ENCODE measurements around the gene POU5F1. TPM values are rescaled to one million over a fixed set of nuclear protein-coding genes. Genes with fewer than 3 reads are reported as not detected.
"Not testable (repeated sequence)": the region's sequence is repeated elsewhere in the genome, so short reads cannot be mapped to it uniquely, and the experiment has no call there.

Gene POU5F1
- total and polyA plus RNA-seq, 2 donors from 2014 or later = 7.9 to 19.9 TPM

DNA sequence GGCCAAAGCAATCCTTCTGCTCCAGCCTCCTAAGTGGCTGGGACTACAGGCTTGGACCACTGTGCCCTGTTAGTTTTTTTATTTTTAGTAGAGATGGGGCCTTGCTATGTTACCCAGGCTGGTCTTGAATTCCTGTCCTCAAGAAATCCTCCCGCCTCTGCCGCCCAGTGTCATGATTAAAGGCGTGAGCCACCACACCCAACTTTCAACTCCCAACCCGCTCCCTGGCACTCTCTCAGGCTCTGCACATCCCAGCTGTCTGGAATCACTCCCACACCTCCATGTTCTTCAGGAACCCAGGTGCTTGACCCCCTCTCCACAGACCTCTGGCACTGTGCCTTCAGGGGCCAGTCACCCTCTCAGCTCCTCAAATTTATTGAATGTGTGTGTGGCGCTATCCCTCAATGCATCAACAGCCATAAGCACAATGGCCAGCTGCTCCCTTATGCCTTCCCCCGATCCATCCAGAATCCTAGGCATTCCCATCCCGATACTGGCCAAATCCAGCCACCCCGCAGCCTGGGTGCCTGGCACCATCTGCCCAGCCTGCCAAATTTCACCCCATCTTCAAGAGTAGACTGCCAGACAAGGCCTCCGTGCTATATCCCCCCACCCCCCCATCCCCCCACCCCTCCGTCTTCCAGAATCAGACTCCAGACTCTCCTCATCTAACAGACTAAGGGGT is 647 bp upstream of the POU5F1 start:
- FAIRE-seq = no peak
- H3K9ac ChIP-seq (ENCODE audit: low read length in 3 of 3) = no peak overlapping the region
- H3K4me3 ChIP-seq (ENCODE audit: low read length in 3 of 3) = no peak overlapping the region
- intact Hi-C loops (cut with DNase I) = no loop called here
- no peak for DNase-seq
- no peaks in the 10 kb centered on the region for H3K36me3 ChIP-seq (ENCODE audit: control insufficient read depth in 2 of 3, insufficient read depth in 3 of 3, low read length in 3 of 3)
- H3K9me3 ChIP-seq (ENCODE audit: control insufficient read depth in 2 of 3, insufficient read depth in 1 of 3, low read length in 3 of 3) = no peaks in the 10 kb centered on the region
- TF ChIP-seq, protein P1, sequence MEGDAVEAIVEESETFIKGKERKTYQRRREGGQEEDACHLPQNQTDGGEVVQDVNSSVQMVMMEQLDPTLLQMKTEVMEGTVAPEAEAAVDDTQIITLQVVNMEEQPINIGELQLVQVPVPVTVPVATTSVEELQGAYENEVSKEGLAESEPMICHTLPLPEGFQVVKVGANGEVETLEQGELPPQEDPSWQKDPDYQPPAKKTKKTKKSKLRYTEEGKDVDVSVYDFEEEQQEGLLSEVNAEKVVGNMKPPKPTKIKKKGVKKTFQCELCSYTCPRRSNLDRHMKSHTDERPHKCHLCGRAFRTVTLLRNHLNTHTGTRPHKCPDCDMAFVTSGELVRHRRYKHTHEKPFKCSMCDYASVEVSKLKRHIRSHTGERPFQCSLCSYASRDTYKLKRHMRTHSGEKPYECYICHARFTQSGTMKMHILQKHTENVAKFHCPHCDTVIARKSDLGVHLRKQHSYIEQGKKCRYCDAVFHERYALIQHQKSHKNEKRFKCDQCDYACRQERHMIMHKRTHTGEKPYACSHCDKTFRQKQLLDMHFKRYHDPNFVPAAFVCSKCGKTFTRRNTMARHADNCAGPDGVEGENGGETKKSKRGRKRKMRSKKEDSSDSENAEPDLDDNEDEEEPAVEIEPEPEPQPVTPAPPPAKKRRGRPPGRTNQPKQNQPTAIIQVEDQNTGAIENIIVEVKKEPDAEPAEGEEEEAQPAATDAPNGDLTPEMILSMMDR (IDR thresholded peaks at IDR 0.05; ENCODE audit: borderline replicate concordance, extremely low read depth, insufficient read depth) = no peak
- no peaks in the 10 kb centered on the region for H3K27me3 ChIP-seq (ENCODE audit: control insufficient read depth, insufficient read depth, low read length)
- peaks cover 0 to 14% (median 5%) of the 10 kb centered on the region in 3 donors for H3K4me1 ChIP-seq (ENCODE audit: control insufficient read depth in 2 of 3, insufficient read depth in 2 of 3, low read depth in 1 of 3, low read length in 3 of 3)
- no peak overlapping the region for H3K27ac ChIP-seq (ENCODE audit: low read depth in 2 of 2, low read length in 2 of 2)

DNA sequence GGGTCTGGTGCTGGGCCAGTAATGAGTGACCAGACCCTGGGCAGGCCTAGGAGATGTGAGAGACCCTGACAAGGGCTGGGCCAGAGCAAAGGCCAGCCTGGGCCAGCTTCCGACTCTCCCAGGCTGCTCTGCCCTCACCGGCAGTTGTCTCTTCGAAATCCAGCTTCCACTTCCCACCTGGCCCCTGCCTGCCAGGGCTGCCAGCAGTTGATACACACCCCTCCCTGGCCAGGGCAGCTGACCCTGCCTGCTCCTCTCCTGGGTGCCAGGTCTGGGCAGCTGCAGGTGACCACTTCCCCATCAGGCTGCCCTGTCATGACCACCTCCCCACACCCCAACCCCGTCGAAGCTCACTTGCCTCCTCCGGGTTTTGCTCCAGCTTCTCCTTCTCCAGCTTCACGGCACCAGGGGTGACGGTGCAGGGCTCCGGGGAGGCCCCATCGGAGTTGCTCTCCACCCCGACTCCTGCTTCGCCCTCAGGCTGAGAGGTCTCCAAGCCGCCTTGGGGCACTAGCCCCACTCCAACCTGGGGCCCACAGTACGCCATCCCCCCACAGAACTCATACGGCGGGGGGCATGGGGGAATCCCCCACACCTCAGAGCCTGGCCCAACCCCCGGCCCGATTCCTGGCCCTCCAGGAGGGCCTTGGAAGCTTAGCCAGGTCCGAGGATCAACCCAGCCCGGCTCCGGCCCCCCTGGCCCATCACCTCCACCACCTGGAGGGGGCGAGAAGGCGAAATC is 453 bp downstream of the POU5F1 start:
- DNase-seq; H3K9me3 ChIP-seq (ENCODE audit: control insufficient read depth in 2 of 3, insufficient read depth in 1 of 3, low read length in 3 of 3); FAIRE-seq; intact Hi-C loops (cut with DNase I); H3K27me3 ChIP-seq (ENCODE audit: control insufficient read depth, insufficient read depth, low read length); H3K9ac ChIP-seq (ENCODE audit: low read length in 3 of 3); H3K36me3 ChIP-seq (ENCODE audit: control insufficient read depth in 2 of 3, insufficient read depth in 3 of 3, low read length in 3 of 3); H3K4me3 ChIP-seq (ENCODE audit: low read length in 3 of 3): not testable (repeated sequence)
- H3K27ac ChIP-seq (ENCODE audit: low read depth in 2 of 2, low read length in 2 of 2) = peak overlapping the region; percentile 36 to 45
- H3K4me1 ChIP-seq (ENCODE audit: control insufficient read depth in 2 of 3, insufficient read depth in 2 of 3, low read depth in 1 of 3, low read length in 3 of 3) = peaks cover 0 to 12% (median 5%) of the 10 kb centered on the region in 3 donors

DNA sequence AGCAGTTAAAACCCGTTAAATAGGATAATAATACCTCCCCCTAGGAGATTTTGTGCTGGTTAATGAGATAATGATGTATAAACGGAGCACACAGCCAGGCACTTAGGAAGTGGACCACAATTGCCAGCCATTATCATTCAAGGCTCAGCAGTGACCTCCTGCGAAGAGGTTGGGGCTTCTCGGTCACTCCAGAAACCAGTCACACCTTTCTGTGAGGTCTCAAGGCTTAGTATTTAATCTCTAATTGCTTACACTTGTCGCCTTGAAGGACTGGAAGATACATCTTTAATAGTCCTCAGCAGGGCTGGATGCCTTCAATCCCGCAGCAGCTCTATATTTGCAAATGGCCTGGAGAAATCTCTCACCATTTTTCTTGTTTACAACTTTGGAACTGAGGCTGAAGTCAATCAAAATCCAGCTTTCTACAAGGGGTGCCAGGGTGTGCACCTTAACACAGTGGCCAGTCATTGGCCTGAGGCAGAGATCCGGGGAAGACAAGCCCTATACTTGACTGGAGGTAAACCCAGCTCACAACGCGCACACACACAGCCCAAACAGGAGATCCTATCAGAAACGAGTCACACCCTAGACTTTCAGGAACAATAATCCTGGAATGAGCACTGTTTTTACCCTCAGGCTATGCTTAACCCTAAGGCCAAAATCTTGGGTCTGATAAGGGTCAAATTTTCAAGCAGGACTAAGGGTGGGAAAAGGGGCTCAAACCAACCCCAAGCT is 1.2 kb downstream of the POU5F1 start:
- intact Hi-C loops (cut with DNase I) = no loop called here
- Histone ChIP-seq H3K36me3 (ENCODE audit: control insufficient read depth in 2 of 3, insufficient read depth in 3 of 3, low read length in 3 of 3) (no peaks in the 10 kb centered on the region), H3K27me3 (ENCODE audit: control insufficient read depth, insufficient read depth, low read length) (no peaks in the 10 kb centered on the region), H3K9me3 (ENCODE audit: control insufficient read depth in 2 of 3, insufficient read depth in 1 of 3, low read length in 3 of 3) (no peaks in the 10 kb centered on the region), H3K4me1 (ENCODE audit: control insufficient read depth in 2 of 3, insufficient read depth in 2 of 3, low read depth in 1 of 3, low read length in 3 of 3) (peaks cover 0 to 12% (median 5%) of the 10 kb centered on the region in 3 donors), H3K9ac (ENCODE audit: low read length in 3 of 3) (no peak overlapping the region), H3K4me3 (ENCODE audit: low read length in 3 of 3) (no peak overlapping the region), H3K27ac (ENCODE audit: low read depth in 2 of 2, low read length in 2 of 2) (peak overlapping the region; percentile 36 to 45)
- TF ChIP-seq, protein P1 (IDR thresholded peaks at IDR 0.05; ENCODE audit: borderline replicate concordance, extremely low read depth, insufficient read depth) = no peak
- FAIRE-seq (no peak), DNase-seq (no peak)

DNA sequence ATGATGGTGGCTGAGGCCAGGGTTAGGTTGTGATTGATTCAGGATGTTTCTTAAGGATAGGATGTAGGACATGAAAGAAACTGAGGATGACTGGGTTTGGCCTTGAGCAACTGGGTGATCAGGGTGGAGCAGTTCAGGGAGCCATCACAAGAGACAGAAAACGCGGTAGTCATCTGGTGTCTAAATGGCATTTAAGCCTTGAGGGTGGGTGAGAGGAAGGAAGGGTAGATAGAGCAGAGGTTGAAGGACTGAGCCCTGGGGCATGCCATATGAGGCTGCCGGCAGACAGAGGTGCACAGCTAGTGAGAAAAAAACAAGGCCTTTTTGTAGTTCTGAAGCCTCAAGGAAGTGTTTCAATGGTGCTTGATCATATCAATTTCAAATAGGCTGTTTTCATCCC is 1.9 kb downstream of the POU5F1 start:
- TF ChIP-seq, protein P1 (IDR thresholded peaks at IDR 0.05; ENCODE audit: borderline replicate concordance, extremely low read depth, insufficient read depth) = no peak
- H3K27me3 ChIP-seq (ENCODE audit: control insufficient read depth, insufficient read depth, low read length) = no peaks in the 10 kb centered on the region
- peaks cover 0 to 12% (median 5%) of the 10 kb centered on the region in 3 donors for H3K4me1 ChIP-seq (ENCODE audit: control insufficient read depth in 2 of 3, insufficient read depth in 2 of 3, low read depth in 1 of 3, low read length in 3 of 3)
- no peak for FAIRE-seq
- no peak overlapping the region for H3K27ac ChIP-seq (ENCODE audit: low read depth in 2 of 2, low read length in 2 of 2)
- H3K9ac ChIP-seq (ENCODE audit: low read length in 3 of 3) = no peak overlapping the region
- no peaks in the 10 kb centered on the region for H3K9me3 ChIP-seq (ENCODE audit: control insufficient read depth in 2 of 3, insufficient read depth in 1 of 3, low read length in 3 of 3)
- intact Hi-C loops (cut with DNase I) = no loop called here
- no peaks in the 10 kb centered on the region for H3K36me3 ChIP-seq (ENCODE audit: control insufficient read depth in 2 of 3, insufficient read depth in 3 of 3, low read length in 3 of 3)
- DNase-seq = no peak
- no peak overlapping the region for H3K4me3 ChIP-seq (ENCODE audit: low read length in 3 of 3)

Measured in kidney (tissue), 14 donors.